ENCODE data around the gene CNGA3.
A peak's percentile ranks its signal among the peaks of the same experiment; 100 is the strongest.
"Not testable (repeated sequence)": the region's sequence is repeated elsewhere in the genome, so short reads cannot be mapped to it uniquely, and the experiment has no call there.

Gene CNGA3

DNA sequence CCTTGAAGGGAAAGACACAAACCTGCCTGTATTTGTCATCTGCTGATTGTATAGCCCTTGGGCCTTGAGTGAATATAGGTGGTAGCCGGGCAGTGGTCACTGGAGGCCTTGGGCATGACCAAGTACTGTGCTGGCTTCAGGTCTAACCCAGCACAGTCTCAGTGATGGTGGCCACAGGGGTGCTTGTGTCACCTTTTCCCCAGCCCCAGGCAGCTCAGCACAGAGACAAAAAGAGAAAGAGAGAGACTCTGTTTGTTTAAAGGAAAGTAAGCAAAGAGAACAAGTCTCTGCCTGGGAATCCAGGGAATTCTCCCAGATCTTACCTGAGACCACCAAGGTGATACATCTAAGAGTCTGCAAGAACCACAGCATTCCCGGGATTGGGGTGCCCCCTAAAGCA, 59.0 kb downstream of the CNGA3 start:
- no peak for DNase-seq

DNA sequence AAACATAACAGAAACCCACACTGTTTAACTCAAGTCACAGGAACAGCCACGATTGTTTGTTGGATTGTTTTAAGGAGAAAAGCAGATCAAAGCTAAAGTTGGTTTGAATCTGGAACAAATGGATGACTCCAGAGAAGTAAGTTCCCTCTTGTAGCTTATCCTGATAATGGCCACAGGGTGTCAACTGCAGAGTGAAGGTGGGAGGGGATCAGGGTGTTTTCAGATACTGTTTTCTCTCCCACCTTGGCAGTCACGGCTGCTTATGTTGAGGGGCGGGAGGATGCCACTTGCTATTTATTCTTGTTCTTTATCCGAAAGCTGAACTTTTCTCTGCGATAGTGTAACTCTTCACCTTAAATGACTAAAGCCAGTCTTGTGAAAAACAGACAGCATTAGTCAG, 61.9 kb downstream of the CNGA3 start:
- no peak for DNase-seq

DNA sequence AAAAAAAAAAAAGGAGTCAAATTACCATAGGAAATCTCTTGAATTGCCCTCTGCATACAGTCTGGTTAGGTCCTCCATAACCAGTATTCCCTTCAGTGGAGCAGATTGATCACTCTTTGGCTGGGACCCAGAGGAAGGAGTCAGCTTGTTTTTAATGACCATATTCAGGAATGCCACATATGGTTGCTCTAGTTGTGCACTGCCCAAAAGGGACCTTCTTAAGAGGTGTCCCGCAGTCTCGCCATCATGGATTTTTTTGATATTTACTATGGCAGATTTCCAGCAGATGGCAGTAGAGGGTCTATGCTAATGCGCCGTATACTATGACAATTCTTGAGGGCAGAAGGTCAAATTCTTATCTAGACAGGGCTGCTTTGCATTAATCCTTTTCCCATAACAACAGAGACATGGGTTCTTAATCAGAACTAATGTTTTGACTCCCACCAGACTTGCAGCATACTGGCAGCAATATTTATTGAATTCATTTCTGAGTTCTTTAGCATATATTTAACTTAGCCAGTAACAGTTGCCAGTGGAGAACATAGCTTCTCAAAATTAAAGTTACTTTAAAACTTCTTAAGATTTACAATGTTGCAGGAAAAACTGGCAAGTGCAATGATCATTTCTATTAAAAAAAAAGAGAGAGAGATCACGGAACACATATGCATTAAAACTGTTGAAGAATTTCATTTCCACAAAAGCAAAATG, 66.6 kb downstream of the CNGA3 start:
- DNase-seq = peak; percentile 60

DNA sequence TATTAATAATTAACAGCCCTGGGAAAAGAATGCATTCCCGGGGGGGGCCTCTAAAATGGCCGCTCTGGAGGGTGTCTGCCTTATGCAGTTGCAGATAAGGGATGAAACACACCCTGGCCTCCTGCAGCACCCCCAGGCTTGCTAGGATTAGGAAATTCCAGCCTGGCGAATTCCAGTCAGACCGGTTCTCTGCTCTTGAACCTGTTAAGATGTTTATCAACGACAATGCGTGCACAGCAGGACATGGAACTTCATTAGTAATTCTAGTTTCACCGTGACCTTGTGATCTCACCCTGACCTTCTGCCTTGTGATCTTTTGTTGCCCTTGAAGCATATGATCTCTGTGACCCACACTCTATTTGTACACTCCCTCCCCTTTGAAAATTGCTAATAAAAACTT, 68.0 kb downstream of the CNGA3 start:
- not testable (repeated sequence) for DNase-seq

DNA sequence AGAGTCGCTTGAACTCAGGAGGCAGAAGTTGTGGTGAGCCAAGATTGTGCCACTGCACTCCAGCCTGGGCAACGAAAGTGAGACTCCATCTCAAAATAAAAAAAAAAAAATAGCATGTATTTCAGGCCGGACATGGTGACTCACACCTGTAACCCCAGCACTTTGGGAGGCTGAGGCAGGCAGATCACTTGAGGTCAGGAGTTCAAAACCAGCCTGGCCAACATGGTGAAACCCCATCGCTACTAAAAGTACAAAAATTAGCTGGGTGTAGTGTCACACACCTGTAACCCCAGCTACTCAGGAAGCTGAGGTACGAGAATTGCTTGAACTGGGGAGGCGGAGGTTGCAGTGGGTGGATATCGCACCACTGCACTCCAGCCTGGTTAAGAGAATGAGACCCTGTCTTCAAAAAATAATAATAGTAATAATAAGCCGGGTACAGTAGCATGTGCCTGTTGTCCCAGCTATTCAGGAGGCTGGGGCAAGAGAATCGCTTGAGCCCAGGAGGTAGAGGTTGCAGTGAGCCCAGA, 69.5 kb downstream of the CNGA3 start:
- not testable (repeated sequence) for DNase-seq

DNA sequence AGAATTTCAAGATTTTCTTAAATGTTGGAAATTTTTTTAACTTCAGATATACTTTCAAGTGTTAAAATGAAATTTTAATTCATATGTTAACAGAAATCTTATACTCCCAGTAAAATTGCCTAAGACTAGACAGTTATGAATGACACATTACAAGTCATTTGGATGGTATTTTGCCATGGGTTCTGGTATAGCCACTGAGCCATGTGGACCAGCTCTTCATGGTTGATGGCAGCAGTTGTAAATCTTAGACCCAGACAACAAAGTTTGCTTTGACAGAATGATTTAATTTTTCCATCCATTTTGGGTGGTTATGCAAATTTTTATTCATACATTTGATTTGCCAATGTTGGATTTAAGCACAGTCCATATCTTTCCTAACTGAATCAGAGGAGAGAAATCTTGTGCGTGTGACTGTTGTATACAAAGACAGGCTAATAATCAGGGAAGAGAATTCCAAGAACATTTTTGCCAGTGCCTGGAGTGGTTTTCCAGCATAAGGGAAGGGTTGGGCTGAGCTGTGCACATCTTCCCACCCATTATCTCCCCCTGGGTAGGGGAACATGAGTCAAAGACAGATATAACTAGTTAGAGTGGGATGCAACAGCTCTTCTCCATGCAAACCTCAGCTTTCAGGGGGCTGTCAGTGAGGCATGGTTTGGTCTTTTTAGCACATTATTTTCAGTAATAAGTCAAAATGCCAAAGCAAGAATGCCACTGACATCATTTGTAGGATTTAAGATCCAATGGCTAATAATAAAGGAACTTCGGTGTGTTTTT, 70.3 kb downstream of the CNGA3 start:
- DNase-seq = no peak

DNA sequence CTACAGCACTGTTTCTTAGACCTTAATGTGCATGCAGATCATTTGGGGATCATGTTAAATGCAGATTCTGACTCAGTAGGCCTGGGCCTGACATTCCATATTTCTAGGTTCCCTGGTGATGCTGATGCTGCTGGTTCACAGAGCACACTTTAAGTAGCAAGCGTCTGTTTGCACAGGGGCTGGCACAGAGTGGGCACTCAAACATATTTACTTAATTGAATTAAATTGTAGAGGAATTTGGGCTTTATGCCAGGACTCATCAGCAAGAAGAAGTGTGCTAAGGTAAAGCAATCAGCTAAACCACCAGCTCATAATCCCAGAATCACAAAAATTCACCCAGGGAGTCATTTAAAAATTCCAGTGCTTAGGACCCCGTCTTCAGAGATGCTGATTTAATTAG, 73.3 kb downstream of the CNGA3 start:
- DNase-seq = no peak

DNA sequence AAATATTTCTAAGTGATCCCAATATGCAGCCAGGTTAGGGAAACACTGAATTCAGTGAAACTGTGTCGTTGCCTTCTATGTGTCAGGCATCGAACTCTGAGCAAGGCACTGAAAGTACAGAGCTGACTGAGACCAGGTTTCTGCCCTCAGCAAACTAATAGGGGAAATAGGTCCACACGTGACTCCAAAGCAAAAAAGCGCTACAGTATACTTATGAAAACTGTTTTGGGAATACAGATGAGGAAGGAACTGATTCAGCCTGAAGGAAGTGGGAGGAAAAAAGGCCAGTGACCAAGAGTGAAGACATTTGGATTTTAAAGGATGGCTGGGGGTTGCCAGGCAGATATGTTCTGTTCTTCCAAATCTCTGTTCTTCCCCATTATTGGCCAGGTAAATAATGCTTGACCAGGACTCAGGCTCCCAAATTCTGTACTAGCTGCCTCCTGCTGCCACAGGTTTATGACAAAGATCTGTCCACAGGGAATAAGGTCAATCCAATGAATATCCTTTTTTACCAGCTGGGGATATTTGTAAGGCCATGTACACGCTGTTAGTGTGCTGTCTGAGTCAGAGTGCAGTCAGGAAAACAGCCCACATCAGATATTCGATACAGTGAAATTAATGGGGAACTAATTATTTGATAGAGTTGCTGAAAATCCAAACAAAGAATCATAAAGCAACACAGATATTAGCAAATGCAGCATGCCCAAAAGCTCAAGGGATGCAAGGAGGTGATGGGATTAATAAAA, 73.9 kb downstream of the CNGA3 start:
- no peak for DNase-seq

DNA sequence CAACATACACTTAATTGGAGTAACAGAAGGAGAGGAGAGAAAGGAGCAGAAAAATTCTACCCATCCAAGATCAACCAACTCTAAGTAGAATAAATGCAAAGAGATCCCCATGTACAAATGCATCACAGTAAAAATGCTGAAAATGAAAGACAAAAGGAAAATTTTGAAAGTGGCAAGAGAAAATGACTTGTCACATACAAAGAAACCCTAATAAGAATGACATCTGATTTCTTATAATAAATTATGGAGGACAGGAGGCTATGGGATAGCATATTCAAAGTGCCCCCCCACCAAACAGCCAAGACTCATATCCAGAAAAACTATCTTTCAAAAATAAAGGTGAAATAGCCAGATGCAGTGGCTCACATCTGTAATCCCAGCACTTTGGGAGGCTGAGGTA, 76.2 kb downstream of the CNGA3 start:
- DNase-seq = no peak

DNA sequence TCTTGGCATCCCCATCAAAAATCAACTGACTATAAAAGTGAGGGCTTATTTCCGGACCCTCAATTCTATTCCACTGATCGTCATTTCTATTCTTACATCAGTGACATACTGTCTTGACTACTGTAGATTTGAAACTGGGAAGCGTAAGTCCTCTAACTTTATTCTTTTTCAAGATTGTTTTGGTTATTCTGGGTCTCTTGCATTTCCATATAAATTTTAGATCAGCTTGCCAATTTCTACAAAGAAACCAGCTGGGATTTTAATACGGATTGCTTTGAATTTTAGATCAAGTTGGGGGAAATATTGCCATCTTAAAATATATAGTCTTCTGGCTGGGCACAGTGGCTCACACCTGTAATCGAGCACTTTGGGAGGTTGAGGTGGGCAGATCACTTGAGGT, 80.5 kb downstream of the CNGA3 start:
- no peak for DNase-seq

DNA sequence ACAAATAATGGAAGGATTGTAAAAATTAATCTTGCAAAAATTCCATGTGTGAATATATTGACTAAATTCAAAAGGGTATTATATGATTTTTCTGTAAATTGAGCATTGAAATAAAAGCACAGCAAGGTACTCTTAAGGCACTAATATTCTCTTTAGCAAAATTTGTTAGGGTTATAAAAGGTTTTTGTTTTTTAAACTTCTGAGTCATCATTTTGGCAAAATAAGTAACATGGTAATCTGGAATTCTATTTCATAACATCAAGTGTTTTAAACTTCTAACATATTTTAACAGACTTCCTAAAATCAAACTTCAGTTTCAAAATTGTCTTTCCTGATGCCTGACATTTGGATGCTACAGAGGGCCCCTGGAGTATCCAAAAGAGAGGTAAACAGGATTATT, 85.9 kb downstream of the CNGA3 start:
- DNase-seq = no peak

DNA sequence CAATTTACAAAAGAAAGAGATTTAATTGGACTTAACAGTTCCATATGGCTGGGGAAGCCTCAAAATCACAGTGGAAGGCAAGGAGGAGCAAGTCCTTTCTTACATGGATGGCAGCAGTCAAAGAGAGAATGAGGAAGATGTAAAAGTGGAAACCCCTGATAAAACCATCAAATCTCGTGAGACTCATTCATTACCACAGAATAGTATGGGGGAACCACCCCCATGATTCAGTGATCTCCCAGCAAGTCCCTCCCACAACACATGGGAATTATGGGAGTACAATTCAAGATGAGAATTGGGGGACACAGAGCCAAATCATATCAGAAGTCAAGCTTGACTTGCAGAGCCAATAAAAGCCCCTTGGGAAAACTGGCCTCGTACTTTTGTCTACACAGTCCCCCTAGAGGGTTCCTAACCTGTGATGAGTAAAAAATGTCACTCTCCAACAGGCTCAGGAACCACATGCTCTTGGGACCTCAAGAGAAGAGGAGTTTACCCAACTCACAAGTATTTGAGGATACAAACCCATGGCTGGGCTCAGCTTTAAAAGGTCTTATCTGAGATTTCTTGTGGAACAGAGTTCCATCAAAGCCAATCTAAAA, 87.2 kb downstream of the CNGA3 start:
- no peak for DNase-seq

DNA sequence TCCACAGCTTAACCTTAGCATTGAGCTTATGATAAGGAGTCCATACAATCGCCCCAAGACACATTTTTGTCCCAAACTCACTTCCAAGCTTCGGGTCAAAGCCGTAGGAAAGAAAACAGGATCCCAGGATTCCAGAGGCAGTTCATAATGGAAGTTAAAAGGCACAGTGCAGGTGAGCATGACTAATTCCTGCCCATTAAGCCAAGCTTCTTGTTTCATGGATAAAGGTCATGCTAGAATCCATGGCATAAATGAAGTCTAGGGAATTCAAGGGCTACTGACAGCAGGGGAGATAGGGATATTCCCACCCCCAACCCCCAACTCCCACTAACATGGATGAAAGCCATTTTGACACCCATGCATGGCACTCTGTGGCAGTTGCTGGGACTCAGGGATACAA, 88.2 kb downstream of the CNGA3 start:
- no peak for DNase-seq

DNA sequence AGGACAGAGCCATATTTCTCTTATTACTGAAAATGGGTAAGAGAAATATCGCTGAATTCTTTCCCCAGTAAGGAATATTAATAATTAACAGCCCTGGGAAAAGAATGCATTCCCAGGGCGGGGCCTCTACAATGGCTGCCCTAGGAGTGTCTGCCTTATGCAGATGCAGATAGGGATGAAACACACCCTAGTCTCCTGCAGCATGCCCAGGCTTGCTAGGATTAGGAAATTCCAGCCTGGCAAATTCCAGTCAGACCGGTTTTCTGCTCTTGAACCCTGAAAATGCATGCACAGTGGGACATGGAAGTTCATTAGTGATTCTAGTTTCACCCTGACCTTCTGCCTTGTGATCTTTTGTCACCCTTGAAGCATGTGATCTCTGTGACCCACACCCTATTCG, 89.4 kb downstream of the CNGA3 start:
- not testable (repeated sequence) for DNase-seq

DNA sequence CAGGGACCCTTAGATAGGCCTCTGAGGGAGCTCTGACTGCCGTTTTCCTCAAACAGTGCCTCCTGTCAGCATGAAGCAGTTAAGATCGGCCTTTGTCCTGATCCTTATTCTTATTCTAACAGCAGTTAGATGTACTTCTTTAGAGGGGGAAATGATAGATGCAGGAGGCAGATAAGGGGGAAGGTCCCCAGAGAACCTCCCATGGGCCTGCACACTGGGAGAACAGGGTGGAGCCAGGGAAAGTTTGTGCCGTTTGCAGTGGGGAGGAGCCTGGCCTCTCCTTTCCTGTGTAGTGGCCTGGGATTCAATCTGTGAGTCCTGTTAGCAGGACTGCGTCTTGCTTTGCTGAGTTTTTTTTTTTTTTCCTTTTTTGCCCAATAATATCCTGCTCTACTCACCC, 90.5 kb downstream of the CNGA3 start:
- DNase-seq = no peak

DNA sequence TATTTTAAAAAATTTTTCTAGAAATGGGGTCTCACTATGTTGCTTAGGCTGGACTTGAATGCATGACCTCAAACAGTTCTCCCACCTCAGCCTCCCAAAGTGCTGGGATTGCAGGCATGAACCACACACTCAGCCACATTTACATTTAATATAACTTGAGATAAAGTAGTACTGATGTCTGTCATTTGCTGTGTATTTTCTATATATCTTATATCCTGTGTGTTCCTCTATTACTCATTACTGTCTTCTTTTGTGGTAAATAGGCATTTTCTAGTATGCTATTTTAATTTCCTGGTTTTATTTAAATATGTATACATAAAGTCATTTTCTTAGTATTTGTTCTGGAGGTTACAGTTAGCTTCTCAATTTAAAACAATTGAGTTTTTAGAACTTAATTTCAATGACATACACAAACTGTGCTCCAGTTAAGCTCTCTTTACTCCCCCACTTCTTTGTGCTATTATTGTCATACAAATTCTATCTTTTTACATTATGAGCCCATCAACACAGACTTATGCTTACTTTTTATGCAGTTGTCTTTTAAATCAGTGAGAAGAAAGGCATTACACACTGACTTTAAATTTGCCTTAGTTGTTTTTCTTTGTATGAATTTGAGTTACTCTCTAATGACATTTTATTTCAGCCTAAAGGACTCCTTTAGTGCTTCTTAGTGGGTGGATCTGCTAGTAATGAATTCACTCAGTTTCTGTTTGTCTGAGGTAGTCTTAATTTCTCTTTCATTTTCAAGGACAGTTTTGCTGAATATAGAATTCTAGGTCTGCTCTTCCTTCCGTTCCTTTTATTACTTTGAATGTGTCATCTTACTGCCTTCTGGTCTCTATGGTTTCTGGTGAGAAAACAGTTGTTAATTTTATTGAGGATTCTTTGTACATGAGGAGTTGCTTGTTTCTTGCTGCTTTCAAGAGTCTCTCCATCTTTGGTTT, 92.2 kb downstream of the CNGA3 start:
- no peak for DNase-seq

DNA sequence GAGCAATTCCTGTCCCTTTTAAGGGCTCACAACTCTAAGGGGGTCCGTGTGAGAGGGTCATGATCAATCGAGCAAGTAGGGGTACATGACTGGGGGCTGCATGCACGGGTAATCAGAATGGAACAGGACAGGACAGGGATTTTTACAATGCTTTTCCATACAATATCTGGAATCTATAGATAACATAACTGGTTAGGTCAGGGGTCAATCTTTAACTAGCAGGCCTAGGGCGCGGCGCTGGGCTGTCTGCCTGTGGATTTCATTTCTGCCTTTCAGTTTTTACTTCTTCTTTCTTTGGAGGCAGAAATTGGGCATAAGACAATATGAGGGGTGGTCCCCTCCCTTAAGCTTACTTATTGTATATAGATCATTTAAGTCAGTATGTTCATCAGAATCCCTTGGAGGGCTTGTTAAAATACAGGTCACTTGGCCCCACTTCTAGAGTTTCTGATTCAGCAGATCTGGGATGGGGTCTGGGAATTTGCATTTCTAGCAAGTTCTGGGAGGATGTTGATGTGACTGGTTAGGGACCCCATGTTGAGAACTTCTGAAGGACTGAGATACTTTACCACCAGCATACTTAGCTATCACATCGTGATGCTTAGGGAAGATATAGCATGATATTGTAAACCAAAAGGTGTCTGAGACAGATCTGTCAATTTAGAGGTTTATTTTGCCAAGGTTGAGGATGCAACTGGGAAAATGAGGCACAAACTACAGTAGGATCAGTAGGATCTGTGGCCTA, 95.6 kb downstream of the CNGA3 start:
- DNase-seq = no peak

DNA sequence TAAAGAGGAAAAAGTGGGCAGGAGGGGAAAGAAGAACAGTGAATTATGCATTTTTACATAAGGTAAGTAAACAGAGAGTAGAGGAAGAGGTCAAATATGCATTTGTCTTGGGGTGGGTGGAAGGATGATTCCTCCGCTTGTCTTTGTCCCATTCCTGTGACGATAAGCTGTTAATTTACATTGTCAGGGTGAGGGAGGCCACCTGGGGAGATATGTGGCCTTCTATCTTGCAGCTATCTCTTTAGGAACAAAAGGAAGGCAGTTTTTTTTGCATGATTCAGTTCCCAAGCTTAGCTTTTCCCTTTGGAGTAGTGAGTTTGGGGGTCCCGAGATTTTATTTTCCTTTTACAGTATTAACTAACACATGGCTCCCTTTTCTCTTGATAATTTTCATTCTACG, 96.2 kb downstream of the CNGA3 start:
- DNase-seq = no peak

DNA sequence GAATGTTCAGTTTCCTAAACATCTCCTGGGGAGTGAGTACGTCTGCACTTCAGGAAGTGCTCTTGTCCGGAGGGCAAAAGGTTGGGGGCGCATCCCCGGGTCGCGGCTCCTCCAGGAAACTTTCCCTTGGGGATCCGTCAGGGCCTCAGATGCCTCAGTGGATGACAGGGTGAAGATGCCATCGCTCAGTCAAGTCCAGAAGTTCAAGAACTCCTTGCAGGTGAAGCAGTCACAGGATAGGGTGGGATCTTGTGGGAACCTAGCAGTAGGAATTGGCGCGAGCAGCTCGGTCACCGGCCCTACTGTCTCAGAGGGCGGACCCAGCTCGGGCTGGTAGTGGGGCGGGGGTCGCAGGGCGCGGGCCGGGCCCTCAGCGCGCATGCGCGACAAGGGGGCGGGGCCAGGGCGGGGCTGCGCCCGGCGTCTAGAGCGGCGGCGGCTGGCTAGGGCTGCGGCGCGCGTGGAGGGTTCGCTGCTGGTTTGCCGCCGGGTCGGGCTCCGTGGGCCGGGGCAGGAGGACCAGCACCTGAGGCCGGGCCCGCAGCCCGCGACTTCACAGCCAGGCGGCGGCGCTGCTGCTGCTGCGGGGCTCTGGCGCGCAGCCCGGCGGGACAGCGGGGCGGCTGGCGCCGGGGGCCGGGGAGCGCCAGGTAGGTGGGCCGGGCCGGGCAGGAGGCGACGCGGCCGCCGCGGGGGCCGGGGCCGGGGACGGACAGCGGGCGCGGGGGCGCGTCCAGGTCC, 98.3 kb downstream of the CNGA3 start, which contains the start of gene INPP4A:
Gene INPP4A, plus strand, starts transcription at position 423 of the 741 bp plus-strand sequence. CDS start 75,191 bp downstream, outside the sequence.
- DNase-seq = peak; percentile 52

DNA sequence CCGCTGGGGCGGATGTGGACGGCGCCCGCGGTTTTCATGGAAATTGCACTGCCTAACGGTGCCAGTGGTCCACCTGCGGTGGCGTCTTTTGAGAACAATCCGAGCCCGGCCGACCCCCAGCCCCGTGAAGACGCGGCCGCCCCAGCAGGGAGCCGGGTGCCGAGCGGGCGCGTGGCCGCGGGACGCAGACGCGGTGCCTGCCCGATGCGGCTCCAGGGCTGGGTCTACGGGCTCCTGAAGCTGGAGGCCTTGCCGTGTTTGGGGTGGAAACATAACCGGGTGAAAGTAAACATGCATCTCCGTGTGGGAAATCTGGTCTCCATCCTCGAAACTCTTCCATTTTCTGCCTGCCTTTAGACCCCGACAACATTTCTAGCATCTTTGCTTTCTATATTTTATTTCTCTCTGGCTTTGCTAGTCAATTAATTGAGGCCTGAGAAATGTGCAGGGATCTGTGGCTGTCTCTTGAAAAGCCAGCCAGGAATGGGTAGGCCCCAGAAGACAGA, 99.0 kb downstream of the CNGA3 start:
- no peak for DNase-seq
